Vagina (tissue), 2 donors: Measurements from ENCODE around the gene IQGAP2. TPM values are rescaled to one million over a fixed set of nuclear protein-coding genes. Genes with fewer than 3 reads are reported as not detected.

Source experiments
- DNase-seq, 2 donors: peaks; one replicate each; pipeline ENCODE4 v3.0.0-alpha.2; 2017; ENCODE audit errors: extremely low spot score in 2 of 2
- H3K27ac ChIP-seq: fragments of 200-600 bp; sonication (generic); one replicate; pipeline ENCODE4 v1.5.1; 2019
- H3K27me3 ChIP-seq: fragments of 200-600 bp; sonication (generic); one replicate; pipeline ENCODE4 v1.5.1; 2019
- H3K36me3 ChIP-seq, 2 donors: fragments of 200-600 bp; sonication (generic); one replicate each; pipeline ENCODE4 v1.5.1; 2017 to 2019
- H3K4me1 ChIP-seq: fragments of 200-600 bp; sonication (generic); one replicate; pipeline ENCODE4 v1.5.1; 2019
- H3K4me3 ChIP-seq, 2 donors: fragments of 200-600 bp; sonication (generic); 1 replicate in 1 of 2; 2 replicates in 1 of 2; pipeline ENCODE4 v1.5.1; 2016 to 2019
- H3K9me3 ChIP-seq: fragments of 200-600 bp; sonication (generic); one replicate; pipeline ENCODE4 v1.5.1; 2019
- CTCF ChIP-seq, 3 experiments: fragments of 450-650 bp in 2 of 3; fragments of 200-600 bp in 1 of 3; sonication (generic) in 1 of 3; IDR thresholded peaks; one replicate each; pipeline ENCODE4 v1.5.1; 2017 to 2019; ENCODE audit warnings: antibody characterized with exemption in 3 of 3, mild to moderate bottlenecking in 2 of 3, moderate library complexity in 2 of 3
- POLR2A ChIP-seq, 2 donors: fragments of 450-650 bp; IDR thresholded peaks; one replicate each; pipeline ENCODE4 v1.6.1; 2017; ENCODE audit warnings: antibody characterized with exemption in 2 of 2, mild to moderate bottlenecking in 2 of 2, moderate library complexity in 2 of 2
- POLR2AphosphoS5 ChIP-seq, 2 donors: sonication (generic); formaldehyde crosslinking; IDR thresholded peaks; one replicate each; pipeline ENCODE4 v1.9.0; 2017; ENCODE audit warnings: antibody characterized with exemption in 2 of 2, mild to moderate bottlenecking in 2 of 2, low read depth in 1 of 2; ENCODE audit not compliant: insufficient read depth in 1 of 2
- intact Hi-C: fragments of 100-400 bp; cut with DNase I; formaldehyde crosslinking; loops from one replicate; pipeline ENCODE4 v1.15.1; 2023
- total RNA-seq: library from RNA; depleted of rRNA; stranded (reverse); fragments of >200 nt; gene quantifications from one replicate; pipeline ENCODE4 v1.2.3, GENCODE V29; 2016

IQGAP2 gene
- total RNA-seq, 1 donor from 2014 or later: 8.6 TPM

- no peak overlapping the region for H3K4me3 ChIP-seq
- no peak for DNase-seq
- TF ChIP-seq POLR2A (IDR thresholded peaks at IDR 0.05): no peak
- no peak for TF ChIP-seq CTCF (IDR thresholded peaks at IDR 0.05)
- no peak for TF ChIP-seq POLR2AphosphoS5 (IDR thresholded peaks at IDR 0.05; ENCODE audit: insufficient read depth in 1 of 2, low read depth in 1 of 2)
- no peaks in the 10 kb centered on the region for H3K36me3 ChIP-seq
- H3K9me3 ChIP-seq: no peaks in the 10 kb centered on the region
- no peaks in the 10 kb centered on the region for H3K27me3 ChIP-seq
- H3K27ac ChIP-seq: no peak overlapping the region
- H3K4me1 ChIP-seq: no peaks in the 10 kb centered on the region
- intact Hi-C loops: no loop called here
These were observed 77.0 kb downstream of the IQGAP2 start for GRCh38 chr5:76479973-76480667.

DNA sequence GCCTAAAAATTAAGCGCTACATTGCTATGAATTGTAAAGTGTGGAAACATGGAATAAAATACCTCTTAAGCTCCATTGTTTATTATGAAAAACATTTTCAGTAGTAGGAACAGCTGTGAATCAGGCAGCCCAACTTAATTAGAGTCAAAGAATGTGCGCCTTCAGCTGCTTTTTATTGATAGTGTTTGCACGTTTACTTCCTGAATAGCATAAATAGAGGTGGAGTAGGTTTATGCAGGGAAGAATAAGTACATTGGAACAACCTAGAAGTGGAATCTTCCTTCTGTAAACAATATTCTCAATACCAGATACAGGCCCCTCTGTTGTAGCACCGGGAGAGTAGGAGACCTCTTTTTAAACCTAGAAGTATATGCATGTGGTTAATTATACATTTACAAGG lies 79.9 kb downstream of the IQGAP2 start:
- DNase-seq: no peak
- no peaks in the 10 kb centered on the region for H3K27me3 ChIP-seq
- no peak overlapping the region for H3K27ac ChIP-seq
- no peaks in the 10 kb centered on the region for H3K36me3 ChIP-seq
- TF ChIP-seq POLR2A (IDR thresholded peaks at IDR 0.05) (no peak), CTCF (IDR thresholded peaks at IDR 0.05) (no peak), POLR2AphosphoS5 (IDR thresholded peaks at IDR 0.05; ENCODE audit: insufficient read depth in 1 of 2, low read depth in 1 of 2) (no peak)
- H3K9me3 ChIP-seq: no peaks in the 10 kb centered on the region
- intact Hi-C loops: no loop called here
- no peak overlapping the region for H3K4me3 ChIP-seq
- no peaks in the 10 kb centered on the region for H3K4me1 ChIP-seq

DNA sequence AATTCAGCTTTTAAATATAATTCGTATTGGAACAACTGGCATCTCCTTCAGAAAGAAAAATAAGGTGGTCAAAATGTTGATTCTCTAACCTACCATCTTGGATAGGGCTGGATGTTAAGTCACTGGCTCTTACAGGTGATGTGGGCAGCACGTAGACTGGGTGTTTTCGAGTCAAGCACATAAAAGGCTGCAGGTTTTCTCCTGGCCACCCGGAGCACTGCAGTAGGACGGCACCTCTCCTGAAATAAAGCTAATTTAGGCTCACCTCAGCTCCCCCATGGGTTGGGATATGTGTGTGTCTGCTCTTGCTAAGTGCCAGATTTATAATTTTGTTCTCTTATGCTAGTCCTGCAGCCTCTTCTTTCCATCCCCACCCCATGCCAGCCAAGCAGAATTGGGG lies 80.3 kb downstream of the IQGAP2 start:
- no peaks in the 10 kb centered on the region for H3K9me3 ChIP-seq
- H3K27ac ChIP-seq: no peak overlapping the region
- no peaks in the 10 kb centered on the region for H3K4me1 ChIP-seq
- H3K4me3 ChIP-seq: no peak overlapping the region
- TF ChIP-seq POLR2AphosphoS5 (IDR thresholded peaks at IDR 0.05; ENCODE audit: insufficient read depth in 1 of 2, low read depth in 1 of 2) (no peak), CTCF (IDR thresholded peaks at IDR 0.05) (no peak), POLR2A (IDR thresholded peaks at IDR 0.05) (no peak)
- no peak for DNase-seq
- H3K36me3 ChIP-seq: no peaks in the 10 kb centered on the region
- no peaks in the 10 kb centered on the region for H3K27me3 ChIP-seq
- intact Hi-C loops: no loop called here

DNA sequence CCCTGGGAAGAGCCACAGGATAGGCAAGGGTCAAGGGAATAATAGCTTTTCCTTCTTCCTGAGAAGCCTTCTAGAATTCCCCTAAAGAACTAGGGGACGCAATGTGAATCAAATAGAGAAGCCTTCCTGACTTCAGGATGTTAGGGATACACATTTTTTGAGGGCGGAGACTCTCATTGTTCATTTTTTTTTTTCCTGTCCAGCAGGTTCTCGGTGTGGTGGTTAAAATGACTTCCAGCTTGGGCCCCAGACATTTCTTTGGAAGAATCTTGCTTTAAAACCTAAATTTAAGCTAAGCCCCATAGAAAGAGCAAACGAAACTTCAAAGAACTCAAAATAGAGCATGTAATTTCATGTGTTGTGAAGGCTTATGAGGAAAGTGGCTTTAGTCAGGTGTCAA lies 80.8 kb downstream of the IQGAP2 start:
- Histone ChIP-seq H3K4me3 (no peak overlapping the region), H3K36me3 (no peaks in the 10 kb centered on the region), H3K9me3 (no peaks in the 10 kb centered on the region), H3K27me3 (no peaks in the 10 kb centered on the region), H3K27ac (no peak overlapping the region), H3K4me1 (no peaks in the 10 kb centered on the region)
- no peak for DNase-seq
- intact Hi-C loops: no loop called here
- TF ChIP-seq POLR2A (IDR thresholded peaks at IDR 0.05) (no peak), CTCF (IDR thresholded peaks at IDR 0.05) (no peak), POLR2AphosphoS5 (IDR thresholded peaks at IDR 0.05; ENCODE audit: insufficient read depth in 1 of 2, low read depth in 1 of 2) (no peak)

GRCh38 chr5:76485511-76485910 lies 82.4 kb downstream of the IQGAP2 start:
- Histone ChIP-seq H3K4me3 (no peak overlapping the region), H3K4me1 (no peaks in the 10 kb centered on the region), H3K27ac (no peak overlapping the region), H3K27me3 (no peaks in the 10 kb centered on the region), H3K36me3 (no peaks in the 10 kb centered on the region), H3K9me3 (no peaks in the 10 kb centered on the region)
- intact Hi-C loops: no loop called here
- TF ChIP-seq POLR2A (IDR thresholded peaks at IDR 0.05): no peak
- DNase-seq: peak in 1 of 2 donors; percentile 46
